Measurements from ENCODE around the gene MRPL32. TPM values are rescaled to one million over a fixed set of nuclear protein-coding genes. Genes with fewer than 3 reads are reported as not detected.
"Not testable (repeated sequence)": the region's sequence is repeated elsewhere in the genome, so short reads cannot be mapped to it uniquely, and the experiment has no call there.

MRPL32 gene
- total RNA-seq, result 56.4 and 56.8 TPM in 2 replicates

GRCh38 chr7:42931834-42932651 lies at the start of gene MRPL32, which contains the start of gene PSMA2:
Gene MRPL32 (plus strand): TSS chr7:42932376. CDS start chr7:42932387, 11 bp downstream.
Gene PSMA2 (minus strand): TSS chr7:42932174. CDS start chr7:42932158, 16 bp downstream.
- intact Hi-C loops (cut with micrococcal nuclease), result loop anchor here (1.0 to 5.0 kb wide), 14 partner anchors 20 to 1915 kb away; partner anchors contain the start of genes BLVRA, C7orf25, COA1 and MRPS24

- intact Hi-C loops (cut with micrococcal nuclease), result no loop called here
Observed at GRCh38 chr7:42883950-42884349, 48.2 kb upstream of the MRPL32 start.

- intact Hi-C loops (cut with micrococcal nuclease), result not testable (repeated sequence)
Observed at GRCh38 chr7:42885183-42885582, 47.0 kb upstream of the MRPL32 start.

DNA sequence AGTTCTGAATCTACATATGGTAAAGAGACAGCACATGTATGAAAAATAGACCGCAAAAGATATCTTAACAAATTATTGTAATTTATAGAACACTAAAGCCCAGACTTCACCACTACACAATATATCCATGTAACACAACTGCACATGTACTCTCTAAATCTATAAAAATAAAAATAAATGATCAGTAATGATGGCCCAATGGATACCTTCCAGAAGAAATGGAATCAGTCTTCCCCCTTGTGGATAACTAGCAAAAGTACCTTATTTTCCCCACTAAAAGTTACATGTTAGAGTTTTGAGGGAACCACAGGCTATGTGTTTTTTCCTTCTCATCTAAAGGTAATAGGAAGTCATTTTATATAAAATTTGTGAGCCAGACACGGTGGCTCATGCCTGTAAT lies 46.0 kb upstream of the MRPL32 start:
- intact Hi-C loops (cut with micrococcal nuclease), result no loop called here

DNA sequence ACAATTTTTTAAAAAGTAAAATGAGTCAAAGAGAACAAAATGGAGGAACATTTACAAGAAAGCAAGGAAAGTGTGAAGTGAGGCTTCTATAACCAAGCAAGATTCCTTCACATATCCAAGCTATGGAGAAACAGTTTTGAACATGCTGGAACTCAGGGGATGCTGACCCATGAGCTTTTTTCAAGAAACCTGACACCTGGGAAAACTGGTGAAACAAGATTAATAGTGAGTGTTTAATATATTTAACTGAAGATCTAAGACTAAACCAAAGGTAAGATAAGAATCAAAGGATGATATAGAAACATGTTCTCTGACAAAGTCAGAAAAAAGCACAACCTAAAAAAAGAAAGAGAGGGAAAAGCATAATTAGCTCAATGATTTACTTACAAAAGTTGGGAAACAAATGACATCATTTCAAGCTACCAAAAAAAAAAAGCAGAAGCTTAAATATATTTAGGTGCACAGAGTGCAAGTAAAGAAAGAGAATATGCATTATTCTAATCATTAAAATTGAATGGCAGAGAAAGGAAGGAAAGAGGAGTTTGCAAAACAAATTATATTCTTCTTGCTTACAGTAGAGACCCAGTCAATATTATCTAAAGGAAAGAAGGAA lies 45.2 kb upstream of the MRPL32 start:
- intact Hi-C loops (cut with micrococcal nuclease), result no loop called here

- intact Hi-C loops (cut with micrococcal nuclease), result no loop called here
Observed at GRCh38 chr7:42893346-42894240, 38.6 kb upstream of the MRPL32 start.

DNA sequence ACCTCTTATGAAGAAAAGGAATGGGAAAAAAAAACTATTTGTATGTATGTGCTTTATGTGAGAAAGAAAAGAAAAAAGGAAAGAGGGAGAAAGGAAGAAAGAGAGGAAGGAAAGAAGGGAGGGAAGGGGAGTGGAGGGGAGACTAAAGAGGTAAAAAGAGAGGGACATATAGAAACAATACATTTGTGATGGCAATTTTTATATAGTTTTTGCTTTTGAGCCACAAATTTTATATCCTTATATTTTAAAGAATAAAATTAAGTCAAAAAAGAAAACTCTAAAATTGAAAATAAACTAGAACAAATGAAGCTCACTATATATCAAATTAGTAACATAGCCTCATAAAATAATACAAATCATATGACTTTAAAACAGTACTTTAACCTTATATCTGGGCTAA lies 31.3 kb upstream of the MRPL32 start:
- intact Hi-C loops (cut with micrococcal nuclease), result no loop called here

DNA sequence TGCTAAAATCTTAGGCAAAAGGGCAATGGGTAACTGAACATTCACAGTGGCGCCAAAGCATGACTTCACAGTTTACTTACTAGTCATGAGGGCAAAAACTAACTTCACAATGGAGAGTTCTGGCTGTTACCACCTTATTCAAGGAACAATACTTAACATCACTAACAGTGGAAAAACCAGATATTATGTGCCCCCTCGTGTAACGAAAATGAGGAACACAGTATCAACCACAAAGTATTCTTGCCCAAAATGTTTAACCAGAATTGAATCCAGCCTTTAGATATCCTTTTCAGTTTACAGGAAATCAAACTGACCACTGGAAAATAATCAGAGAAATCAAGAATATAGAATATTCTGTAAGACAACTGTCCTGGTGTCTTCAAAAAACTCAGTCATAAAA lies 29.8 kb upstream of the MRPL32 start:
- intact Hi-C loops (cut with micrococcal nuclease), result no loop called here

- intact Hi-C loops (cut with micrococcal nuclease), result no loop called here
Observed at GRCh38 chr7:42906181-42906580, 26.0 kb upstream of the MRPL32 start.

DNA sequence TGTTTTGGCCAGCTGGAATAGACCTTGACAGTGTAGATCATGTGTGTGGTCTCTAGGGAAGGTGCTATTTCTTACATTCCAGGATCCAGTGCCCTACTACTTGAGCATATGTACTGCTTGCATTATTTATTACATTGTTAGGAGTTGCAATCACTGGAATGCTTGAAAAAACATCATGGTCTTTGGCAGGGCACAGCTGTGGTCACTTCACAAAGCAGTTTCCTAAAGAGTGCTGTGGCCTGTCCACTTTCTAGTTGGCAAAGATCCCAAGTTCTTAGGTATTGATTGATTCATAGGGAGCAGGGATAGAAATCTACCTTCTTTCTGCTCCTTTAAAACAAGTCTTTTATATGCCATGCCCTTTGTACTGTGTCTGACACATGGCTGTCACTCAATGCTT lies 24.9 kb upstream of the MRPL32 start:
- intact Hi-C loops (cut with micrococcal nuclease), result no loop called here

GRCh38 chr7:42910306-42910705 lies 21.9 kb upstream of the MRPL32 start:
- intact Hi-C loops (cut with micrococcal nuclease), result loop anchor here (5.0 kb wide), 2 partner anchors 1017 to 1028 kb away; partner anchors contain the start of gene UBE2D4

DNA sequence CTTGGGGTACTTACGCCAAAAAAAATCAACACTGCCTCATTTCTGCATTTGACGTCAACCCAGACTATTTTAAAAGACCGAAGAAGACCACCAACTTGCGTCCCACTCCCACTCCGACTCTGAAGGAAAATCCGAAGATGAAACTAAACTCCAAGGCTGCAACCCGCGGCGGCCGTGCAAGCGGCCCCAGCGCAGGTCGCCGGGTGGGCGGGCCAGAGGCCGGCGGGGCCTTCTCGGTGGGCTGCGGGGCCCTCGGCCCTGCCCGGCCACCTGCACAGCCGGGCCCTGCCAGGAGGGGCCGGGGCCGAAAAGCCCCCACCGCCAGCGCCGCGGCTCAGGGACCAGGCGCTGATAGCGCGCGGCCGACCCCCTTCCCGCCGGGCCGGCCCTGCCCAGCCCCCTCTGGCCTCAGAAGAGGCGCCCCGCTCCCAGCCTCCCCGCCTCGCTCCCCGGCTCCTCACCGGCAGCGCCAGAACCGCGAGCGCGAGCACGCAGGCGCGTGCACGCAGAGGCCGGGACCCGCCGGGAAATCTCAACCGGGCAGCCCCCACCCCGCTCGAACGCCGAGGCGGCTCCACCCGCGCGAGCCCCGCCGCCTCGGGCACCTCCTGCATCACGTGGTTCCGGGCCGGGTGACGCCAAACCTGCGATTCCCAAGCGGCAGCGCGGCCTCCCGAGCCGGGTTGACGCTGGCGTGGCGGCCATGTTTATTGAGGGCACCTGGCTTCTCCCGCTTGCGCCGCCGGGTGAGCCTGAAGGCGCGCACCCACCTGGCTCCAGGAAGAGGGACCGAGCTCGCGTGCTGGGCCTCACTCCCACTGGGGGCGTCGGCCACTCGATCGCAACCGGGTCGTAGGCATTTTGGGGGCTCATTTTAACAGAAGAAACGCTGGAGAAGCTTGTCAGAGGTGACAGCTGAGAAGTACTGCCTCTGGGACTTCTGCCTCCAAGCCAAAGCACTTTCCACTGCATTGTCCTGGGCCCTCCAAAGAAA lies 20.4 kb upstream of the MRPL32 start, which contains the start of gene C7orf25:
Gene C7orf25 (minus strand): TSS at position 617 of the 994 bp plus-strand sequence. CDS start 1,170 bp downstream, outside the sequence.
- intact Hi-C loops (cut with micrococcal nuclease), result loop anchor here (1.0 to 5.0 kb wide), 5 partner anchors 21 to 1579 kb away; partner anchors contain the start of genes MRPL32, NUDCD3, PSMA2 and UBE2D4

DNA sequence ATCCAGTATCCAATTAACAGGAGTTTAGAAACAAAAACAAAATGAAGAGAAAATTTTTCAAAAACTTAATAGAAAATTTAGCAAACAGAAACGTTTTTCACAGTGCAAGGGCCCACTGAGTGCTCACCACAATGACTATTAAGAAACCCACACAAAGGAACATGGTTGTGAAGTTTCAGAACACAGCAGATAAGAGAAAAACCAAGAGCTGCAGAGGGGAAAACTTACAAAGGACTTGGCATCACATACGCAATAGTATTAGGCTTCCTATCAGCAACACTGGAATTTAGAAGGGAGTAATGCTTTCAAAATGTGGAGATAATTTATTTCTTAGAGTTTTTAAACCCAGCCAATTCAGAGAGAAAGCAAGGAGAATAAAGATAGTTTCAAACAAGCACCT lies 18.6 kb upstream of the MRPL32 start:
- intact Hi-C loops (cut with micrococcal nuclease), result loop anchor here (2.0 to 5.0 kb wide), 3 partner anchors 1014 to 1577 kb away; partner anchors contain the start of genes NUDCD3 and UBE2D4

GRCh38 chr7:42914009-42914408 lies 18.2 kb upstream of the MRPL32 start:
- intact Hi-C loops (cut with micrococcal nuclease), result loop anchor here (5.0 kb wide), 2 partner anchors 1013 to 1032 kb away; partner anchors contain the start of gene UBE2D4

GRCh38 chr7:42914421-42915045 lies 17.6 kb upstream of the MRPL32 start:
- intact Hi-C loops (cut with micrococcal nuclease), result loop anchor here (5.0 kb wide), 2 partner anchors 1013 to 1032 kb away; partner anchors contain the start of gene UBE2D4

DNA sequence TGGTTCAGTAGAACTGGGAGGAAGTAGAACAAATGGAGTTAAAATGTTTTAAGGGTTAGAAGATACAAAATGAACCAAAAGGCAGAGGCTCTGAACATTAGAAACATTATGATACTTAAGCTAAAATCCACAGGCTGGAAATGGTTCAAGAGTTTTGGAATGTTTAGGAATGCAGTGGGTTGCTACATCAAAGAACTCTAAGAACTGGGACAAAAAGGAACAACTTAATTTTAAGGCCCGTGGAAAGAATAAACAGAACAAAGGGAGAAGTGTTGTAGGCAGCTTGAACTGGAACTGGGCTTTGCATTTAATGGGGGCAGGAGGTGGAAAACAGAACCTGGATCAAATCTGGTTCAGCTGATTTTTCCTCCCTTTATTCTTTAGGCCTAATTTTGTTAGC lies 16.8 kb upstream of the MRPL32 start:
- intact Hi-C loops (cut with micrococcal nuclease), result no loop called here

DNA sequence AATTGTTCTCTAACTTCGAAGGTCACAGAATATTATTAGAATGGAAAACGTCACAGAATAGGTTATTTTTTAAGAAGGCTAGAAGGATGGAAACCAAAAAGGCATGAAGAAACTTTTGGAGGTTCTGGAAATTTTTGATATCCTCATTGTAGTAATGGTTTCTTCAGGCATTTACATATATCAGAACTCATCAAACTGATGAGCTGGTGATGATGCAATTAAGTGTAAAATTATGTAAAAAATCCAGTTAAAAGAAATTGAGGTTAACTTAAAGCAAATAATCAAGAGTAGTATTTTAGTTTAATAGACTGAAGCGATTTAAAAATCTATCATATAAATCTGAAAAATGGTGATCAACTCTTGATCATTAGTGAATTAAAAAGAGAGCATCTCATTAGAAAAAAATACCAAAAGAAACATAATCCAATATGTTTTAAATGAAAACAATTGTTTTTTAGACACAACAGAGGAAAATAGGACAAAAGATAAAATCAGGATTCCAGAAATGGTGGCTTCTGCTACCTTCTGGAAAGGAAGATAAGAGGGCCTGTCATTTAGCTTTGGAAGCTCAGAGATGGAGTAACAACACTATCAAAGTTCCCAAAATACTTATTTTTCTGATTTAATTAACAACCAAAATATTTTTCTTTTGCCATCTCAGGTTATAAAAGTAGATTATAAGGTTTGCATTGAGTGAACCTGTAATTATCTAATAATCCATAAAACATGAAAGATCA lies 10.0 kb upstream of the MRPL32 start:
- intact Hi-C loops (cut with micrococcal nuclease), result no loop called here

- intact Hi-C loops (cut with micrococcal nuclease), result no loop called here
Observed at GRCh38 chr7:42924223-42924838, 7.8 kb upstream of the MRPL32 start.

Measured in T-helper 1 cell treated with Interleukin-12 subunit alpha and Interleukin-12 subunit beta and Interleukin-4 antibody, amounts not matched to agents 30 ng/mL and 1 ng/mL, for 36 hours (primary cell).